GM18498 (cell line): Measurements from ENCODE around the gene ABCF1.

Experiments used
- ATAC-seq: cut with Tn5 transposase; IDR thresholded peaks from one replicate; pipeline ENCODE4 v1.9.1; 2021; ENCODE audit warnings: mild to moderate bottlenecking, moderate library complexity; ENCODE audit not compliant: unreplicated experiment

Gene ABCF1

GRCh38 chr6:30618270-30618797, 47.1 kb downstream of the ABCF1 start:
- no peak for ATAC-seq

GRCh38 chr6:30619561-30619960, 48.3 kb downstream of the ABCF1 start:
- no peak for ATAC-seq

- ATAC-seq = no peak
Measured at GRCh38 chr6:30625511-30625910, 54.3 kb downstream of the ABCF1 start.

- peak; percentile 84 for ATAC-seq
Measured at GRCh38 chr6:30626484-30627366, 55.5 kb downstream of the ABCF1 start, which contains the start of gene ATAT1. ATAT1 (plus strand) TSS chr6:30626874.

- no peak for ATAC-seq
Measured at GRCh38 chr6:30635834-30636233, 64.6 kb downstream of the ABCF1 start.

- no peak for ATAC-seq
Measured at GRCh38 chr6:30640481-30640880, 69.2 kb downstream of the ABCF1 start.

- ATAC-seq = no peak
Measured at GRCh38 chr6:30641048-30641447, 69.8 kb downstream of the ABCF1 start.
